ENCODE measurements around the gene AMOTL1.
"Not testable (repeated sequence)": the region's sequence is repeated elsewhere in the genome, so short reads cannot be mapped to it uniquely, and the experiment has no call there.

The AMOTL1 gene

DNA sequence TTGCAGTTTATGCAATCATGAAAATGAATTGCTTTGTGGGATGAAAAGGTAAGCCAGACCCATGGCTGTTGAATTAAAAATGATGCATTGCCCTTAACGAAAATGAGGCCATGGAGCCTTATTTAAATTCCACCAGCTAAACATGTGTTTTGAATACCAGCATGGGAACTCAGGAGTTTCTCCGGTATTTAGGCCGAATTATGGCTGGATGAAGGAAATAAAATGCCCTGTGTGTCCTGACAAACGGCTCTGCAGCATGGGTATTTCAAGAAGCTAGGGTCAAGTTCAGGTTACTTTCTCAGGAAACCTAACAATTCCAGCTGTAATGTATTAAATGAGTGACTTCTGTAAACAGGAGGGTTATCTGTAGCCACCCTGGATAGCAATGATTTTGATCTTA lies 38.3 kb downstream of the AMOTL1 start:
- no peak for DNase-seq (ENCODE audit: low read depth)
- no peak overlapping the region for H3K4me3 ChIP-seq (ENCODE audit: control insufficient read depth, low read depth, low read length)
- TF ChIP-seq, protein P1, sequence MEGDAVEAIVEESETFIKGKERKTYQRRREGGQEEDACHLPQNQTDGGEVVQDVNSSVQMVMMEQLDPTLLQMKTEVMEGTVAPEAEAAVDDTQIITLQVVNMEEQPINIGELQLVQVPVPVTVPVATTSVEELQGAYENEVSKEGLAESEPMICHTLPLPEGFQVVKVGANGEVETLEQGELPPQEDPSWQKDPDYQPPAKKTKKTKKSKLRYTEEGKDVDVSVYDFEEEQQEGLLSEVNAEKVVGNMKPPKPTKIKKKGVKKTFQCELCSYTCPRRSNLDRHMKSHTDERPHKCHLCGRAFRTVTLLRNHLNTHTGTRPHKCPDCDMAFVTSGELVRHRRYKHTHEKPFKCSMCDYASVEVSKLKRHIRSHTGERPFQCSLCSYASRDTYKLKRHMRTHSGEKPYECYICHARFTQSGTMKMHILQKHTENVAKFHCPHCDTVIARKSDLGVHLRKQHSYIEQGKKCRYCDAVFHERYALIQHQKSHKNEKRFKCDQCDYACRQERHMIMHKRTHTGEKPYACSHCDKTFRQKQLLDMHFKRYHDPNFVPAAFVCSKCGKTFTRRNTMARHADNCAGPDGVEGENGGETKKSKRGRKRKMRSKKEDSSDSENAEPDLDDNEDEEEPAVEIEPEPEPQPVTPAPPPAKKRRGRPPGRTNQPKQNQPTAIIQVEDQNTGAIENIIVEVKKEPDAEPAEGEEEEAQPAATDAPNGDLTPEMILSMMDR (IDR thresholded peaks at IDR 0.05; ENCODE audit: control insufficient read depth, insufficient read depth, low read depth, low read length, missing control alignments): no peak

DNA sequence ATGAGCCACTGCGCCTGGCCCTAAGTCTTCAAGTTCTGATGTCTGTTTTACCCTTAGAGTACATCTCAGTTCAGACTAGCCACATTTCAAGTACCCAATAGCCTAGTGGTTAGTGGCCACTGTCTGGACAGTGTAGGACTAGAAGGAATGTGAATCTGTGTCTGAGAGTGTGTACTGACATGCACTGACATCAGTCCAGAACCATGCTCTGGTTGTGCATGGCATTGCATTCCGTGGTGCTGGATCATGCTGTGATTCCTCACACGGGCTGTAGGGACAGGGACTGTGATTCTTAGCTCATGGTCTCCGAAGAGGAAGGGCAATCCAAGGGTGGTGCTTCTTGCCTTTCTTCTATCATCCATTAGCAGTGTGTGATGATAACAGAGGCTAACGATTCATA lies 41.1 kb downstream of the AMOTL1 start:
- no peak for DNase-seq (ENCODE audit: low read depth)
- H3K4me3 ChIP-seq (ENCODE audit: control insufficient read depth, low read depth, low read length): no peak overlapping the region
- TF ChIP-seq, protein P1 (IDR thresholded peaks at IDR 0.05; ENCODE audit: control insufficient read depth, insufficient read depth, low read depth, low read length, missing control alignments): no peak

DNA sequence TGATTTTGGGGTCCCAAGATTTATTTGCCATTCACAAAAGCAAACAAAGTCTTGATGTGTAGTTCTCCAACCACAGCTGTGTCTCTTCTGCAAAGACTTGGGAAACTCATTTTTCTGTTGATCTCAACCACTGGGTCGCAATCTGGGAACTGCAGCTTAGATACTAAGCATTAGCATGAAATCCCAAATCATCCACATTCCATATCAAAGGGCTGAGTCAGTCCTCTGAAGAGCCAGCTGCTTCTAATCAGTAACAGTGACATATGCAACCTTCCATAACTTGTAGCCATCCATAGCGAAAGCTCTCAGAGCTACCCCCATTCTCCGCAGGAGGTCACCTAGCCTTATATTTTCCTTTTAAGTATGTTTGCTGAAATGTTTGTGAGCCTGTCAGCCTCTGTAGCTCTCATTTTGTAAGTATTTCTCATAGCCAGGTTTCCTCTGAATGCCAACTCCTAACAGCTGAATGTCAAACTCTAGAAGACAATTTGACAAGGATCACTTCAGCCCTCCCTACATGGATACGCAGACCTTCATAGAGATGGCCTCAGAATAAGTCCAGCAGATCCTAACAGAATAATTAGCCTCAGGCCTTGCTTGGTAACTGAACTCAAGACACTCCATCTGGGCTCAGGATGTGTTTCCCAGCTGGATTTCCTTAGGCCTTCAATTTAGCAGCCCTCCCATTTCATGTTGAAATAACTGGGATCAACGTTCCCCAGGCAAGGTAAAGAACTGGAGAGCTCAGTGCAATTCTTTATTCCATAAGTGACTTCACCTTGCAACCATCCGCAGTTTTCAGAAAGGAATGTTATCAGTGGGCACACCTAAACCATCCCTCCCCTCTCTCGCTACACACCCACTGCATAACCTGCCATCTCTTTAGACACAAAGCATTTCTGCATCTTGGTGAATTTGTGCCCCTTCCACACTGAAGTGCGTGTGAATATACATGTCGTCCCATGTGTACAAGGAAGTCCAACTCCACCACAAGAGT lies 44.9 kb downstream of the AMOTL1 start:
- not testable (repeated sequence) for DNase-seq (ENCODE audit: low read depth); H3K4me3 ChIP-seq (ENCODE audit: control insufficient read depth, low read depth, low read length)

DNA sequence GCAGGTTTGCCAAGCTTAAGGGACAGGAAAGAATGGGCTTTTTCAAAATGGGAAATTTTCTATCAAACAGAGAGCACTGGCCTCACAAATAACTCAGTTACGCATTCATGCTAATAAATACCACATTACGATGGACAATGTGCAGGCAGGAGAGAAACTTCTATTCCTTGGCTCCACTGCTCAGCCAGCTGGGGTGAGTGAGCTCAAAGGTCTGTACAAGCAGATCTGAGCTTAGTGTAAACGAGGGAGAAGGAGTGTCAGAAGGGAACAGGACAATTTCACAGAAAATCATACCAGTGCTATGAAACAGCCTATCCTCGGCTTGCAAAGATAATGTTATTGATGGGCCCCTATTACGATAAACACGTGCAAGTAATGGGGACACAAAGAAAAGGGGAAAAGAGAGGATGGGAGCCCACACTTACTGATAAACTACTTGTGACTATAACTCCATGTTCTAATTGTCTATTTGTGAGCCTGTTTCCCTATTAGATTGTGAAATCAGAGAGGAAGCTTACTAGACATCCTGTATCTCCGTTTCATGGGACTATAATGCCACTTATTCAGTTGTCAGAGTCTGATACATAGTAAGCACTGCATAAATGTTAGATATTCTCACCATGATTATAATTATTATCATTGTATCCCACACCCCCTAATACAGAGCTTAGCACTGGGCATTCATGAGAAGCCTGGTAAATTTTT lies 46.3 kb downstream of the AMOTL1 start:
- no peak overlapping the region for H3K4me3 ChIP-seq (ENCODE audit: control insufficient read depth, low read depth, low read length)
- DNase-seq (ENCODE audit: low read depth): no peak
- TF ChIP-seq, protein P1 (IDR thresholded peaks at IDR 0.05; ENCODE audit: control insufficient read depth, insufficient read depth, low read depth, low read length, missing control alignments): no peak

DNA sequence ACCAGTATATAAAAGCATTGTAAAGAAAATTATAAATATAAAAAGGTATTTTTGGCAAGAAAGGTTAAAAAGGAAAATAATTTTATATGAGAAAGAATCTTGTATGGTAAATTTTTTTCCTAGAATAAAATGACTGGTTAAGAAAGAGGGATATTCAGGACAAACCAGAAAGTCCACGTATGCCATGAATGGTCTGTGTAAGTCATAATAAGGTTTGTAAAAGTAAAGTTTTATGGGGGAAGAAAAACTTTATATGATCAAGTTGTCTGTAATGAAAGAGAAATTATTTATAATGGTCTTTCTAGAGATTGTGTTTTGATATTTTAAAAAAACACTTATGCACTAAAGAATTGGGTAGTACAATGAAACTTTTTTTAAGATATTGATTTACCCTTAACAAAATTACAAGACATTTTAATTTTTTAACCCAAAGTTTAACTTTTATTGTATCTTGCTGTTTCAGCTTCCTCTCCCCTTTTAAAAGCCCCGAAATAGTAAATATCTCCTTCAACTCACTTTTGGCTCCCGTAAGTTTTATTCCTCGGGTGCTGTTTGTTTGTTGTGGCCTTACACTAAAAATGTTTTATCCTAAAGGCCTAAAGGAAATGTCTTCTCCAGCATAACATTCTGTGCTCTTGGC lies 47.7 kb downstream of the AMOTL1 start:
- TF ChIP-seq, protein P1 (IDR thresholded peaks at IDR 0.05; ENCODE audit: control insufficient read depth, insufficient read depth, low read depth, low read length, missing control alignments): no peak
- H3K4me3 ChIP-seq (ENCODE audit: control insufficient read depth, low read depth, low read length): no peak overlapping the region
- no peak for DNase-seq (ENCODE audit: low read depth)

DNA sequence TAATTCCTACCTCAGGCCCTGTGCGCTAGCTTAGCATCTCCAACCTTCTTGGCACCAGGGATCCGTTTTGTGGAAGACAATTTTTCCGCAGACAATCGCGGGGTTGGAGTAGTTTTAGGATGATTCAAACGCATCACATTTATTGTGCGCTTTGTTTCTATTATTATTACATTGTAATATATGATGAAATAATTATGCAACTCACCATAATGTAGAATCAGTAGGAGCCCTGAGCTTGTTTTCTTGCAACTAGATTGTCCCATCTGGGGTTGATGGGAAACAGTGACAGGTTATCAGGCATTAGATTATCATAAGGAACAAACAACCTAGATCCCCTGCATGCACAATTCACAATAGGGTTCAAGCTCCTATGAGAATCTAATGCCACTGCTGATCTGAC lies 52.3 kb downstream of the AMOTL1 start:
- TF ChIP-seq, protein P1 (IDR thresholded peaks at IDR 0.05; ENCODE audit: control insufficient read depth, insufficient read depth, low read depth, low read length, missing control alignments): no peak
- DNase-seq (ENCODE audit: low read depth): no peak
- H3K4me3 ChIP-seq (ENCODE audit: control insufficient read depth, low read depth, low read length): no peak overlapping the region
